SK-N-SH (cell line): ENCODE measurements around the gene HID1. TPM values are rescaled to one million over a fixed set of nuclear protein-coding genes. Genes with fewer than 3 reads are reported as not detected.

Experiments used
- CTCF ChIA-PET: fragments of 300-600, 350-600 bp; formaldehyde crosslinking; extraction: SDS; loops from one replicate; lab custom pipeline; 2021; lab: Yijun Ruan, JAX
- POLR2A ChIA-PET: fragments of 350-600 bp; sonication (Branson Sonifier 250); formaldehyde crosslinking; extraction: SDS; loops from one replicate; lab custom pipeline; 2020; ENCODE audit warnings: antibody characterized with exemption, inconsistent platforms; lab: Yijun Ruan, JAX
- DNase-seq: peaks from one replicate; pipeline ENCODE4 v3.0.0; 2012
- H2AFZ ChIP-seq: fragments of 200-600 bp; sonication (generic); 2 replicates; pipeline ENCODE4 v1.8.1; 2016; ENCODE audit warnings: antibody characterized with exemption, mild to moderate bottlenecking, low read depth
- H3F3A ChIP-seq: fragments of 200-600 bp; sonication (generic); replicated peaks from 2 replicates; pipeline ENCODE3; 2016; ENCODE audit warnings: antibody characterized with exemption, mild to moderate bottlenecking; ENCODE audit not compliant: insufficient read depth
- H3K27ac ChIP-seq, 2 experiments: fragments of 200-500 bp in 1 of 2; fragments of 200-600 bp in 1 of 2; sonication (Bioruptor generic) in 1 of 2; sonication (generic), shearing (Covaris generic) in 1 of 2; 2 replicates each; pipeline versions ENCODE4 v1.5.1 to v1.6.1; 2014 to 2016; ENCODE audit warnings: low read depth in 2 of 2, inconsistent platforms in 1 of 2, low read length in 1 of 2, mild to moderate bottlenecking in 1 of 2, mixed read lengths in 1 of 2
- H3K27me3 ChIP-seq: fragments of 200-600 bp; sonication (generic), shearing (Covaris generic); 2 replicates; pipeline ENCODE4 v1.6.1; 2016; ENCODE audit warnings: mixed run types; ENCODE audit not compliant: insufficient read depth
- H3K36me3 ChIP-seq, 2 experiments: fragments of 200-500 bp in 1 of 2; fragments of 200-600 bp in 1 of 2; sonication (Bioruptor generic) in 1 of 2; sonication (generic) in 1 of 2; replicated peaks in 1 of 2; 2 replicates each; pipeline versions ENCODE3 to v1.5.1; 2014 to 2016; ENCODE audit warnings: low read length in 1 of 2, mild to moderate bottlenecking in 1 of 2; ENCODE audit not compliant: insufficient read depth in 2 of 2, control insufficient read depth in 1 of 2
- H3K4me1 ChIP-seq, 2 experiments: fragments of 200-500 bp in 1 of 2; fragments of 200-600 bp in 1 of 2; sonication (Bioruptor generic) in 1 of 2; sonication (generic), shearing (Covaris generic) in 1 of 2; 2 replicates each; pipeline versions ENCODE4 v1.5.1 to v1.6.1; 2014 to 2016; ENCODE audit warnings: low read depth in 1 of 2, low read length in 1 of 2, mixed run types in 1 of 2; ENCODE audit not compliant: insufficient read depth in 2 of 2, control insufficient read depth in 1 of 2
- H3K4me2 ChIP-seq: fragments of 200-600 bp; sonication (generic), shearing (Covaris generic); 2 replicates; pipeline ENCODE4 v1.6.1; 2017; ENCODE audit warnings: mixed run types
- H3K4me3 ChIP-seq, 2 experiments: fragments of 200-500 bp in 1 of 2; fragments of 200-600 bp in 1 of 2; sonication (Bioruptor generic) in 1 of 2; sonication (generic), shearing (Covaris generic) in 1 of 2; 2 replicates each; pipeline versions ENCODE4 v1.5.1 to v1.8.1; 2014 to 2016; ENCODE audit warnings: low read depth in 2 of 2, inconsistent platforms in 1 of 2, low read length in 1 of 2, mild to moderate bottlenecking in 1 of 2, mixed read lengths in 1 of 2, moderate library complexity in 1 of 2
- H3K79me2 ChIP-seq: fragments of 200-600 bp; sonication (generic); 2 replicates; pipeline ENCODE4 v1.8.1; 2017; ENCODE audit warnings: mild to moderate bottlenecking; ENCODE audit not compliant: insufficient read depth
- H3K9ac ChIP-seq: fragments of 200-600 bp; sonication (generic); 2 replicates; pipeline ENCODE4 v1.6.1; 2017; ENCODE audit warnings: mixed run types
- H3K9me2 ChIP-seq: fragments of 200-600 bp; sonication (generic); 2 replicates; pipeline ENCODE4 v1.6.1; 2017; ENCODE audit warnings: mixed run types
- H3K9me3 ChIP-seq: fragments of 200-600 bp; sonication (generic); 2 replicates; pipeline ENCODE4 v1.6.1; 2017; ENCODE audit warnings: mixed run types, mild to moderate bottlenecking, moderate library complexity
- H4K20me1 ChIP-seq: fragments of 200-600 bp; sonication (generic); 2 replicates; pipeline ENCODE4 v1.6.1; 2017; ENCODE audit warnings: mild to moderate bottlenecking, mixed run types; ENCODE audit not compliant: insufficient read depth
- EP300 ChIP-seq, 2 experiments: IDR thresholded peaks; 2 replicates each; pipeline versions ENCODE4 v1.4.0 to v1.6.1; 2012; ENCODE audit warnings: borderline replicate concordance in 1 of 2, low read depth in 1 of 2, low read length in 1 of 2
- FOXM1 ChIP-seq: IDR thresholded peaks from 2 replicates; pipeline ENCODE4 v1.4.0; 2012; ENCODE audit warnings: low read depth, mild to moderate bottlenecking
- GABPA ChIP-seq: IDR thresholded peaks from 2 replicates; pipeline ENCODE4 v1.4.0; 2012; ENCODE audit warnings: low read depth, mild to moderate bottlenecking
- GATA2 ChIP-seq: sonication (generic); formaldehyde crosslinking; IDR thresholded peaks from 2 replicates; pipeline ENCODE4 v1.5.0; 2020; ENCODE audit warnings: mild to moderate bottlenecking, missing genetic modification reagents
- JUND ChIP-seq: IDR thresholded peaks from 2 replicates; pipeline ENCODE4 v1.4.0; 2012
- MXI1 ChIP-seq: IDR thresholded peaks from 2 replicates; pipeline ENCODE4 v1.6.1; 2012; ENCODE audit warnings: mild to moderate bottlenecking, low read depth, low read length, improper control_type of control experiment
- NFIC ChIP-seq: IDR thresholded peaks from 2 replicates; pipeline ENCODE4 v1.4.0; 2012; ENCODE audit warnings: borderline replicate concordance
- POLR2AphosphoS5 ChIP-seq: IDR thresholded peaks from 2 replicates; pipeline ENCODE4 v1.6.1; 2012; ENCODE audit warnings: low read depth, low read length
- RCOR1 ChIP-seq: fragments of 150-350 bp; IDR thresholded peaks from 2 replicates; pipeline ENCODE4 v1.6.1; 2017; ENCODE audit warnings: antibody characterized with exemption, low read length
- TAF1 ChIP-seq: IDR thresholded peaks from 2 replicates; pipeline ENCODE4 v1.6.1; 2012; ENCODE audit warnings: low read depth, mild to moderate bottlenecking, low read length, moderate library complexity, borderline replicate concordance
- TCF12 ChIP-seq: IDR thresholded peaks from 2 replicates; pipeline ENCODE4 v1.4.0; 2012
- TEAD4 ChIP-seq: IDR thresholded peaks from 2 replicates; pipeline ENCODE4 v1.4.0; 2012; ENCODE audit warnings: mild to moderate bottlenecking, borderline replicate concordance; ENCODE audit not compliant: insufficient read depth
- YY1 ChIP-seq: IDR thresholded peaks from 2 replicates; pipeline ENCODE4 v1.4.0; 2012; ENCODE audit warnings: low read depth, mild to moderate bottlenecking
- WGBS: methylation state at CpG from one replicate; pipeline ENCODE4 v1.1.6; 2017; ENCODE audit warnings: low lambda C conversion rate; 5-methylcytosine and 5-hydroxymethylcytosine counted together
- polyA plus RNA-seq, 3 experiments: library from polyadenylated mRNA; depleted of rRNA; stranded (reverse); fragments of >200 nt; gene quantifications; 2 replicates each; pipeline ENCODE4 v1.2.3, GENCODE V29; 2012
- TF ChIP-seq, protein P1 (sequence below): fragments of 150-350 bp; IDR thresholded peaks from 2 replicates; pipeline ENCODE4 v1.6.1; 2016; ENCODE audit warnings: mild to moderate bottlenecking, low read depth, low read length
- TF ChIP-seq, protein P2 (sequence below): IDR thresholded peaks from 2 replicates; pipeline ENCODE4 v1.4.0; 2012; ENCODE audit warnings: low read depth, borderline replicate concordance
- TF ChIP-seq, protein P3 (sequence below): IDR thresholded peaks from 2 replicates; pipeline ENCODE4; 2012
- TF ChIP-seq, protein P4 (sequence below): IDR thresholded peaks from 2 replicates; pipeline ENCODE4 v1.6.1; 2012; ENCODE audit warnings: mild to moderate bottlenecking, low read depth, low read length, moderate library complexity
- TF ChIP-seq, protein P5 (sequence below): IDR thresholded peaks from 2 replicates; pipeline ENCODE4 v1.4.0; 2012; ENCODE audit warnings: low read depth
- TF ChIP-seq, protein P6 (sequence below): fragments of 200-600 bp; sonication (generic); IDR thresholded peaks from 2 replicates; pipeline ENCODE4 v1.6.1; 2017; ENCODE audit warnings: antibody characterized with exemption, mild to moderate bottlenecking, moderate library complexity

The HID1 gene
- polyA plus RNA-seq, 1 of the 3 experiments (the other 2 are of a cell fraction) = 2.5 TPM

DNA sequence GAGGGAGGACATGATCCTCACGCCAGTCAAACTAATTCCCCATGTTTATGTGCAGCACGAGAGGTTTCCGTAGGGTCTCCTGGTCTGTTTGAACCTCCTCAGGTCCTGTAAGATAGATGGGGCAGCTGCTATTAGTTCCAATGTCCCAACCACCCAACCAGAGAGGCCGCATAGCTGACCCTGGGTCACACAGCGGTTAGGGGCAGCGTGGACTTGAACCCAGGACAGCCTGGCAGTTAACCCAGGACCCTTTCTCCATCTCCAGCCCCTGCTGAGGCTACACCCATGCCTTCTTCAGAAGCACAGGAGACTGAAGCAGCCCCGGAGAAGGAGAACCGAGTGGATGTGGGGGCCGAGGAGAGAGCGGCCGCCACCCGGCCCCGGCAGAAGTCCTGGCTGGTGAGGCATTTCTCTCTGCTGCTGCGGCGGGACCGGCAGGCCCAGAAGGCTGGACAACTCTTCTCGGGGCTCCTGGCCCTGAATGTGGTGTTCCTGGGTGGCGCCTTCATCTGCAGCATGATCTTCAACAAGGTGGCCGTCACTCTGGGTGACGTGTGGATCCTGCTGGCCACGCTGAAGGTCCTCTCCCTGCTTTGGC is 31.3 kb downstream of the HID1 start:
- no peak for DNase-seq
- WGBS = 59% methylated on average over 19 of the region's 21 CpGs
- Histone ChIP-seq H3K9ac (no peak overlapping the region), H3K4me1 (no peaks in the 10 kb centered on the region), H3K4me3 (no peak overlapping the region), H3K27me3 (peaks cover 78% of the 10 kb centered on the region), H3K36me3 (no peaks in the 10 kb centered on the region), H4K20me1 (no peaks in the 10 kb centered on the region), H3K79me2 (no peaks in the 10 kb centered on the region), H2AFZ (no peak overlapping the region), H3K9me2 (no peaks in the 10 kb centered on the region), H3F3A (no peaks in the 10 kb centered on the region), H3K9me3 (no peaks in the 10 kb centered on the region), H3K4me2 (no peak overlapping the region), H3K27ac (no peak overlapping the region)
- TF ChIP-seq TEAD4 (no peak), TCF12 (no peak), RCOR1 (no peak), YY1 (no peak), GATA2 (CRISPR knock-in tag) (no peak), EP300 (IDR thresholded peaks at IDR 0.05; ENCODE audit: borderline replicate concordance in 1 of 2, low read depth in 1 of 2, low read length in 1 of 2) (no peak), FOXM1 (no peak), JUND (no peak), NFIC (no peak), TAF1 (no peak), POLR2AphosphoS5 (no peak), GABPA (no peak), MXI1 (no peak)
- TF ChIP-seq, protein P1, sequence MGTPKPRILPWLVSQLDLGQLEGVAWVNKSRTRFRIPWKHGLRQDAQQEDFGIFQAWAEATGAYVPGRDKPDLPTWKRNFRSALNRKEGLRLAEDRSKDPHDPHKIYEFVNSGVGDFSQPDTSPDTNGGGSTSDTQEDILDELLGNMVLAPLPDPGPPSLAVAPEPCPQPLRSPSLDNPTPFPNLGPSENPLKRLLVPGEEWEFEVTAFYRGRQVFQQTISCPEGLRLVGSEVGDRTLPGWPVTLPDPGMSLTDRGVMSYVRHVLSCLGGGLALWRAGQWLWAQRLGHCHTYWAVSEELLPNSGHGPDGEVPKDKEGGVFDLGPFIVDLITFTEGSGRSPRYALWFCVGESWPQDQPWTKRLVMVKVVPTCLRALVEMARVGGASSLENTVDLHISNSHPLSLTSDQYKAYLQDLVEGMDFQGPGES = no peak
- TF ChIP-seq, protein P2, sequence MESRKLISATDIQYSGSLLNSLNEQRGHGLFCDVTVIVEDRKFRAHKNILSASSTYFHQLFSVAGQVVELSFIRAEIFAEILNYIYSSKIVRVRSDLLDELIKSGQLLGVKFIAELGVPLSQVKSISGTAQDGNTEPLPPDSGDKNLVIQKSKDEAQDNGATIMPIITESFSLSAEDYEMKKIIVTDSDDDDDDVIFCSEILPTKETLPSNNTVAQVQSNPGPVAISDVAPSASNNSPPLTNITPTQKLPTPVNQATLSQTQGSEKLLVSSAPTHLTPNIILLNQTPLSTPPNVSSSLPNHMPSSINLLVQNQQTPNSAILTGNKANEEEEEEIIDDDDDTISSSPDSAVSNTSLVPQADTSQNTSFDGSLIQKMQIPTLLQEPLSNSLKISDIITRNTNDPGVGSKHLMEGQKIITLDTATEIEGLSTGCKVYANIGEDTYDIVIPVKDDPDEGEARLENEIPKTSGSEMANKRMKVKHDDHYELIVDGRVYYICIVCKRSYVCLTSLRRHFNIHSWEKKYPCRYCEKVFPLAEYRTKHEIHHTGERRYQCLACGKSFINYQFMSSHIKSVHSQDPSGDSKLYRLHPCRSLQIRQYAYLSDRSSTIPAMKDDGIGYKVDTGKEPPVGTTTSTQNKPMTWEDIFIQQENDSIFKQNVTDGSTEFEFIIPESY = no peak
- TF ChIP-seq, protein P3, sequence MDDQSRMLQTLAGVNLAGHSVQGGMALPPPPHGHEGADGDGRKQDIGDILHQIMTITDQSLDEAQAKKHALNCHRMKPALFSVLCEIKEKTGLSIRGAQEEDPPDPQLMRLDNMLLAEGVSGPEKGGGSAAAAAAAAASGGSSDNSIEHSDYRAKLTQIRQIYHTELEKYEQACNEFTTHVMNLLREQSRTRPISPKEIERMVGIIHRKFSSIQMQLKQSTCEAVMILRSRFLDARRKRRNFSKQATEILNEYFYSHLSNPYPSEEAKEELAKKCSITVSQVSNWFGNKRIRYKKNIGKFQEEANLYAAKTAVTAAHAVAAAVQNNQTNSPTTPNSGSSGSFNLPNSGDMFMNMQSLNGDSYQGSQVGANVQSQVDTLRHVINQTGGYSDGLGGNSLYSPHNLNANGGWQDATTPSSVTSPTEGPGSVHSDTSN = no peak
- TF ChIP-seq, protein P4, sequence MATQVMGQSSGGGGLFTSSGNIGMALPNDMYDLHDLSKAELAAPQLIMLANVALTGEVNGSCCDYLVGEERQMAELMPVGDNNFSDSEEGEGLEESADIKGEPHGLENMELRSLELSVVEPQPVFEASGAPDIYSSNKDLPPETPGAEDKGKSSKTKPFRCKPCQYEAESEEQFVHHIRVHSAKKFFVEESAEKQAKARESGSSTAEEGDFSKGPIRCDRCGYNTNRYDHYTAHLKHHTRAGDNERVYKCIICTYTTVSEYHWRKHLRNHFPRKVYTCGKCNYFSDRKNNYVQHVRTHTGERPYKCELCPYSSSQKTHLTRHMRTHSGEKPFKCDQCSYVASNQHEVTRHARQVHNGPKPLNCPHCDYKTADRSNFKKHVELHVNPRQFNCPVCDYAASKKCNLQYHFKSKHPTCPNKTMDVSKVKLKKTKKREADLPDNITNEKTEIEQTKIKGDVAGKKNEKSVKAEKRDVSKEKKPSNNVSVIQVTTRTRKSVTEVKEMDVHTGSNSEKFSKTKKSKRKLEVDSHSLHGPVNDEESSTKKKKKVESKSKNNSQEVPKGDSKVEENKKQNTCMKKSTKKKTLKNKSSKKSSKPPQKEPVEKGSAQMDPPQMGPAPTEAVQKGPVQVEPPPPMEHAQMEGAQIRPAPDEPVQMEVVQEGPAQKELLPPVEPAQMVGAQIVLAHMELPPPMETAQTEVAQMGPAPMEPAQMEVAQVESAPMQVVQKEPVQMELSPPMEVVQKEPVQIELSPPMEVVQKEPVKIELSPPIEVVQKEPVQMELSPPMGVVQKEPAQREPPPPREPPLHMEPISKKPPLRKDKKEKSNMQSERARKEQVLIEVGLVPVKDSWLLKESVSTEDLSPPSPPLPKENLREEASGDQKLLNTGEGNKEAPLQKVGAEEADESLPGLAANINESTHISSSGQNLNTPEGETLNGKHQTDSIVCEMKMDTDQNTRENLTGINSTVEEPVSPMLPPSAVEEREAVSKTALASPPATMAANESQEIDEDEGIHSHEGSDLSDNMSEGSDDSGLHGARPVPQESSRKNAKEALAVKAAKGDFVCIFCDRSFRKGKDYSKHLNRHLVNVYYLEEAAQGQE = no peak
- TF ChIP-seq, protein P5, sequence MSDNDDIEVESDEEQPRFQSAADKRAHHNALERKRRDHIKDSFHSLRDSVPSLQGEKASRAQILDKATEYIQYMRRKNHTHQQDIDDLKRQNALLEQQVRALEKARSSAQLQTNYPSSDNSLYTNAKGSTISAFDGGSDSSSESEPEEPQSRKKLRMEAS = no peak
- TF ChIP-seq, protein P6, sequence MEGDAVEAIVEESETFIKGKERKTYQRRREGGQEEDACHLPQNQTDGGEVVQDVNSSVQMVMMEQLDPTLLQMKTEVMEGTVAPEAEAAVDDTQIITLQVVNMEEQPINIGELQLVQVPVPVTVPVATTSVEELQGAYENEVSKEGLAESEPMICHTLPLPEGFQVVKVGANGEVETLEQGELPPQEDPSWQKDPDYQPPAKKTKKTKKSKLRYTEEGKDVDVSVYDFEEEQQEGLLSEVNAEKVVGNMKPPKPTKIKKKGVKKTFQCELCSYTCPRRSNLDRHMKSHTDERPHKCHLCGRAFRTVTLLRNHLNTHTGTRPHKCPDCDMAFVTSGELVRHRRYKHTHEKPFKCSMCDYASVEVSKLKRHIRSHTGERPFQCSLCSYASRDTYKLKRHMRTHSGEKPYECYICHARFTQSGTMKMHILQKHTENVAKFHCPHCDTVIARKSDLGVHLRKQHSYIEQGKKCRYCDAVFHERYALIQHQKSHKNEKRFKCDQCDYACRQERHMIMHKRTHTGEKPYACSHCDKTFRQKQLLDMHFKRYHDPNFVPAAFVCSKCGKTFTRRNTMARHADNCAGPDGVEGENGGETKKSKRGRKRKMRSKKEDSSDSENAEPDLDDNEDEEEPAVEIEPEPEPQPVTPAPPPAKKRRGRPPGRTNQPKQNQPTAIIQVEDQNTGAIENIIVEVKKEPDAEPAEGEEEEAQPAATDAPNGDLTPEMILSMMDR = no peak
- ChIA-PET POLR2A (no interaction called here), CTCF (interaction anchor here (2.4 kb wide), 1 partner anchor 17 kb away, joined by 11 read pairs; no protein-coding TSS in a partner anchor)
